NCI-H1694 (cell line): Measurements from ENCODE around the gene HUWE1.
"Not testable (repeated sequence)": the region's sequence is repeated elsewhere in the genome, so short reads cannot be mapped to it uniquely, and the experiment has no call there.

Experiments used
- DNase-seq: peaks from one replicate; lab custom pipeline; 2025; lab: John Stamatoyannopoulos, UW

Gene HUWE1

GRCh38 chrX:53511322-53511721 lies 175.2 kb downstream of the HUWE1 start:
- no peak for DNase-seq

- not testable (repeated sequence) for DNase-seq
These were observed 182.5 kb downstream of the HUWE1 start for GRCh38 chrX:53504035-53504434.

- no peak for DNase-seq
These were observed 192.1 kb downstream of the HUWE1 start for GRCh38 chrX:53494436-53494835.

- DNase-seq = no peak
These were observed 200.2 kb downstream of the HUWE1 start for GRCh38 chrX:53486285-53486684.

GRCh38 chrX:53483838-53484405 lies 202.6 kb downstream of the HUWE1 start:
- no peak for DNase-seq

- no peak for DNase-seq
These were observed 203.1 kb downstream of the HUWE1 start for GRCh38 chrX:53483416-53483815.
